Breast epithelium (tissue), 4 donors: Measurements from ENCODE around the gene TOMM22. TPM values are rescaled to one million over a fixed set of nuclear protein-coding genes. Genes with fewer than 3 reads are reported as not detected.

Experiments
- DNase-seq, 2 donors: peaks; one replicate each; pipeline ENCODE4 v3.0.0-alpha.2; 2019; ENCODE audit warnings: low spot score in 2 of 2
- H3K27ac ChIP-seq, 2 donors: fragments of 200-600 bp; sonication (generic) in 1 of 2; one replicate each; pipeline ENCODE4 v1.5.1; 2016 to 2019; ENCODE audit warnings: mild to moderate bottlenecking in 1 of 2
- H3K27me3 ChIP-seq, 2 donors: fragments of 200-600 bp; sonication (generic) in 1 of 2; one replicate each; pipeline versions ENCODE4 v1.5.1 to v1.6.0; 2017 to 2019; ENCODE audit warnings: control low read depth in 1 of 2, mild to moderate bottlenecking in 1 of 2
- H3K36me3 ChIP-seq: fragments of 200-600 bp; one replicate; pipeline ENCODE4 v1.5.1; 2019
- H3K4me1 ChIP-seq, 2 donors: fragments of 200-600 bp; sonication (generic); one replicate each; pipeline ENCODE4 v1.5.1; 2016 to 2019; ENCODE audit warnings: control low read depth in 1 of 2
- H3K4me3 ChIP-seq, 3 donors: fragments of 200-600 bp; sonication (generic); 1 replicate in 2 of 3; 2 replicates in 1 of 3; pipeline ENCODE4 v1.5.1; 2016 to 2019; ENCODE audit warnings: mild to moderate bottlenecking in 3 of 3, moderate library complexity in 2 of 3
- H3K9me3 ChIP-seq, 2 donors: fragments of 200-600 bp; sonication (generic) in 1 of 2; one replicate each; pipeline ENCODE4 v1.5.1; 2016 to 2019; ENCODE audit warnings: control low read depth in 1 of 2
- CTCF ChIP-seq, 3 donors: fragments of 450-650 bp; IDR thresholded peaks; one replicate each; pipeline ENCODE4 v1.5.1; 2016 to 2017; ENCODE audit warnings: antibody characterized with exemption in 3 of 3, mild to moderate bottlenecking in 3 of 3, moderate library complexity in 3 of 3
- POLR2A ChIP-seq: fragments of 450-650 bp; IDR thresholded peaks from one replicate; pipeline ENCODE4 v1.6.1; 2016; ENCODE audit warnings: antibody characterized with exemption, mild to moderate bottlenecking, moderate library complexity
- POLR2AphosphoS5 ChIP-seq, 3 donors: sonication (generic); formaldehyde crosslinking; IDR thresholded peaks; one replicate each; pipeline ENCODE4 v1.6.1; 2017; ENCODE audit warnings: antibody characterized with exemption in 3 of 3
- intact Hi-C: fragments of 100-400 bp; cut with DNase I; formaldehyde crosslinking; loops from one replicate; pipeline ENCODE4 v1.15.1; 2023; ENCODE audit warnings: low total_unique reads
- total RNA-seq, 3 donors: library from RNA; depleted of rRNA; stranded (reverse); fragments of >200 nt; gene quantifications; one replicate each; pipeline ENCODE4 v1.1.0, GENCODE V29; 2016

The TOMM22 gene
- total RNA-seq, 3 donors from 2014 or later: 30.6 to 37.3 (median 32.8) TPM

- TF ChIP-seq POLR2A: no peak
- no peak for TF ChIP-seq POLR2AphosphoS5 (IDR thresholded peaks at IDR 0.05)
- TF ChIP-seq CTCF (IDR thresholded peaks at IDR 0.05): no peak
- Histone ChIP-seq H3K9me3 (no peaks in the 10 kb centered on the region), H3K4me1 (peaks cover 12 to 20% of the 10 kb centered on the region in 2 donors), H3K27ac (peak overlapping the region; percentile 81 to 87), H3K4me3 (no peak overlapping the region), H3K36me3 (peaks cover 32% of the 10 kb centered on the region), H3K27me3 (no peaks in the 10 kb centered on the region)
- intact Hi-C loops: loop anchor here (5.0 kb wide), 1 partner anchor 558 kb away; no protein-coding TSS in a partner anchor
- DNase-seq: peak; percentile 64 to 69
Observed at GRCh38 chr22:38733724-38734381, 52.1 kb downstream of the TOMM22 start.

- Histone ChIP-seq H3K4me1 (peaks cover 12 to 20% of the 10 kb centered on the region in 2 donors), H3K4me3 (no peak overlapping the region), H3K27me3 (no peaks in the 10 kb centered on the region), H3K9me3 (no peaks in the 10 kb centered on the region), H3K36me3 (peaks cover 28% of the 10 kb centered on the region), H3K27ac (peak overlapping the region; percentile 81 to 87)
- DNase-seq: no peak
- intact Hi-C loops: loop anchor here (5.0 kb wide), 1 partner anchor 558 kb away; no protein-coding TSS in a partner anchor
- TF ChIP-seq POLR2A (no peak), CTCF (IDR thresholded peaks at IDR 0.05) (no peak), POLR2AphosphoS5 (IDR thresholded peaks at IDR 0.05) (no peak)
Observed at GRCh38 chr22:38734421-38735100, 52.8 kb downstream of the TOMM22 start.

Other genes with a start within 250 kb of the TOMM22 start
- not detected for gene KCNJ4, start 226.8 kb upstream of the TOMM22 start, total RNA-seq
- 10 to 100 TPM in 2 of 3 donors, 1 to 10 TPM in 1; 8.9 to 18.0 (median 14.9) TPM for gene KDELR3, start 213.9 kb upstream of the TOMM22 start, total RNA-seq
- gene DDX17, start 175.6 kb upstream of the TOMM22 start, total RNA-seq: 1,000 to 10,000 TPM in 1 of 3 donors, 100 to 1,000 TPM in 2; 586 to 1,018 (median 961) TPM
- 1 to 10 TPM; 1.6 to 3.3 (median 2.9) TPM for gene DMC1, start 111.8 kb upstream of the TOMM22 start, total RNA-seq
- 1 to 10 TPM in 2 of 3 donors, under 1 TPM in 1; 0.16 to 7.9 (median 6.3) TPM for gene FAM227A, start 25.6 kb upstream of the TOMM22 start, total RNA-seq
- gene CBY1, start 25.3 kb upstream of the TOMM22 start, total RNA-seq: 10 to 100 TPM; 18.1 to 21.1 (median 20.0) TPM
- gene JOSD1, start 19.0 kb downstream of the TOMM22 start, total RNA-seq: 10 to 100 TPM; 60.5 to 80.8 (median 61.3) TPM
- 10 to 100 TPM; 32.3 to 58.7 (median 56.9) TPM for gene GTPBP1, start 24.0 kb downstream of the TOMM22 start, total RNA-seq
- 100 to 1,000 TPM; 173 to 577 (median 266) TPM for gene SUN2, start 74.0 kb downstream of the TOMM22 start, total RNA-seq
- gene DNAL4, start 112.2 kb downstream of the TOMM22 start, total RNA-seq: 10 to 100 TPM; 17.8 to 31.2 (median 21.3) TPM
- 1 to 10 TPM; 3.7 to 4.6 (median 4.5) TPM for gene NPTXR, start 162.1 kb downstream of the TOMM22 start, total RNA-seq
- 10 to 100 TPM; 20.2 to 34.7 (median 25.9) TPM for gene CBX6, start 190.3 kb downstream of the TOMM22 start, total RNA-seq